Right lobe of liver (tissue), 6 donors: ENCODE measurements around the gene PP2D1. TPM values are rescaled to one million over a fixed set of nuclear protein-coding genes. Genes with fewer than 3 reads are reported as not detected.
A peak's percentile ranks its signal among the peaks of the same experiment; 100 is the strongest.

Experiments used
- ATAC-seq, 4 donors: fragments of 200-7000 bp; cut with Tn5 transposase; one replicate each; pipeline ENCODE4 v1.9.1; 2020; ENCODE audit warnings: mild to moderate bottlenecking in 4 of 4, moderate library complexity in 4 of 4
- DNase-seq, 3 donors: peaks; one replicate each; pipeline ENCODE4 v3.0.0-alpha.2; 2020
- H3K27ac ChIP-seq, 3 donors: fragments of 200-600 bp; one replicate each; pipeline ENCODE4 v1.8.0; 2022
- H3K27me3 ChIP-seq, 2 donors: fragments of 200-600 bp; one replicate each; pipeline ENCODE4 v1.8.0; 2022
- H3K36me3 ChIP-seq, 4 donors: fragments of 200-600 bp; sonication (generic) in 1 of 4; one replicate each; pipeline versions ENCODE4 v1.5.1 to v1.8.0; 2017 to 2022; ENCODE audit warnings: control low read depth in 1 of 4
- H3K4me1 ChIP-seq, 4 donors: fragments of 200-600 bp; sonication (generic) in 1 of 4; one replicate each; pipeline versions ENCODE4 v1.5.1 to v1.8.0; 2017 to 2022; ENCODE audit warnings: control low read depth in 1 of 4
- H3K4me3 ChIP-seq, 3 donors: fragments of 200-600 bp; one replicate each; pipeline ENCODE4 v1.8.0; 2022
- H3K9me3 ChIP-seq, 4 donors: fragments of 200-600 bp; sonication (generic) in 1 of 4; one replicate each; pipeline versions ENCODE4 v1.5.1 to v1.8.0; 2017 to 2022; ENCODE audit warnings: control low read depth in 1 of 4
- CTCF ChIP-seq, 4 donors: fragments of 200-600 bp in 3 of 4; fragments of 450-650 bp in 1 of 4; IDR thresholded peaks; one replicate each; pipeline versions ENCODE4 v1.5.1 to v1.8.0; 2016 to 2022; ENCODE audit warnings: antibody characterized with exemption in 4 of 4, mild to moderate bottlenecking in 2 of 4
- POLR2A ChIP-seq: fragments of 450-650 bp; IDR thresholded peaks from one replicate; pipeline ENCODE4 v1.6.1; 2017; ENCODE audit warnings: antibody characterized with exemption, mild to moderate bottlenecking
- WGBS: methylation state at CpG from one replicate; pipeline ENCODE4 v1.1.6; 2018; ENCODE audit warnings: low coverage, low lambda C conversion rate; ENCODE audit not compliant: insufficient coverage; ENCODE audit errors: missing lambda C conversion rate; 5-methylcytosine and 5-hydroxymethylcytosine counted together
- intact Hi-C, 2 donors: fragments of 100-400 bp; cut with DNase I; formaldehyde crosslinking; loops; one replicate each; pipeline versions ENCODE4 v1.11.2 to v1.14.1; 2022
- total RNA-seq, 6 experiments: library from RNA; depleted of rRNA in 2 of 6; stranded (reverse); fragments of >200 nt in 2 of 6; fragmentation: NEBNext Ultra II Directional in 3 of 6; extraction: Animal tissue kit (Norgen Biotek cat#: 25700) in 3 of 6; gene quantifications; one replicate each; pipeline versions ENCODE4 v1.1.0 to v1.2.4, GENCODE V29; 2016 to 2023
- donor health status: DM: no; HTN: yes; CAD: no.
- donor health status: DM: no; HTN: no; CAD: no.
- donor health status: DM: no; HTN: no; CAD: no.
- donor health status: DM: no; HTN: yes; CAD: no.
- donor health status: DM: no; HTN: yes; CAD: no.

PP2D1 gene
- total RNA-seq, 6 experiments from 2014 or later: not detected

GRCh38 chr3:19954676-19955075 is 57.4 kb downstream of the PP2D1 start:
- Histone ChIP-seq H3K9me3 (no peaks in the 10 kb centered on the region), H3K4me3 (no peak overlapping the region), H3K36me3 (peaks cover 0 to 34% (median 0%) of the 10 kb centered on the region in 4 donors), H3K27ac (no peak overlapping the region), H3K27me3 (no peaks in the 10 kb centered on the region), H3K4me1 (peaks cover 0 to 7% (median 1%) of the 10 kb centered on the region in 4 donors)
- intact Hi-C loops: no loop called here
- TF ChIP-seq POLR2A: no peak
- no peak for TF ChIP-seq CTCF (IDR thresholded peaks at IDR 0.05)
- WGBS: 92% methylated on average over 4 of the region's 4 CpGs
- no peak for ATAC-seq
- DNase-seq: no peak

- H3K27me3 ChIP-seq: no peaks in the 10 kb centered on the region
- TF ChIP-seq POLR2A: no peak
- intact Hi-C loops: no loop called here
- H3K4me3 ChIP-seq: no peak overlapping the region
- H3K36me3 ChIP-seq: peaks cover 0 to 28% (median 0%) of the 10 kb centered on the region in 4 donors
- ATAC-seq (no peak), DNase-seq (no peak)
- H3K4me1 ChIP-seq: peaks cover 0 to 23% (median 8%) of the 10 kb centered on the region in 4 donors
- no peak overlapping the region for H3K27ac ChIP-seq
- 82% methylated on average over 2 of the region's 2 CpGs for WGBS
- no peaks in the 10 kb centered on the region for H3K9me3 ChIP-seq
Measured at GRCh38 chr3:19950316-19950715, 61.7 kb downstream of the PP2D1 start.

- Histone ChIP-seq H3K27me3 (no peaks in the 10 kb centered on the region), H3K36me3 (peaks cover 0 to 14% (median 0%) of the 10 kb centered on the region in 4 donors), H3K27ac (peak overlapping the region; percentile 91 to 99 (median 96)), H3K4me3 (peak overlapping the region; percentile 94 to 97 (median 94)), H3K9me3 (no peaks in the 10 kb centered on the region), H3K4me1 (peaks cover 0 to 23% (median 8%) of the 10 kb centered on the region in 4 donors)
- intact Hi-C loops: no loop called here
- no peak for DNase-seq
- TF ChIP-seq CTCF (IDR thresholded peaks at IDR 0.05): no peak
- no peak for TF ChIP-seq POLR2A
- 2% methylated on average over 2 of the region's 2 CpGs for WGBS
- ATAC-seq: no peak
Measured at GRCh38 chr3:19948226-19948591, 63.9 kb downstream of the PP2D1 start.

- peaks cover 0 to 14% (median 0%) of the 10 kb centered on the region in 4 donors for H3K36me3 ChIP-seq
- intact Hi-C loops: no loop called here
- H3K27ac ChIP-seq: peak overlapping the region; percentile 91 to 99 (median 96)
- DNase-seq: peak; percentile 55 to 69 (median 62)
- H3K9me3 ChIP-seq: no peaks in the 10 kb centered on the region
- peak; percentile 34 to 46 (median 40) for ATAC-seq
- peak overlapping the region; percentile 94 to 97 (median 94) for H3K4me3 ChIP-seq
- no peaks in the 10 kb centered on the region for H3K27me3 ChIP-seq
- peaks cover 0 to 23% (median 8%) of the 10 kb centered on the region in 4 donors for H3K4me1 ChIP-seq
- under 1% methylated on average over 14 of the region's 30 CpGs for WGBS
- no peak for TF ChIP-seq CTCF (IDR thresholded peaks at IDR 0.05)
- TF ChIP-seq POLR2A: no peak
Measured at GRCh38 chr3:19947549-19948225, 64.4 kb downstream of the PP2D1 start.

GRCh38 chr3:19946832-19947548 is 65.1 kb downstream of the PP2D1 start, which contains the start of gene RAB5A:
TSS of gene RAB5A (plus strand) at chr3:19947097. CDS start at chr3:19950899, 3,802 bp downstream.
- intact Hi-C loops: no loop called here
- DNase-seq (peak; percentile 98 to 99 (median 98)), ATAC-seq (peak; percentile 90 to 96 (median 95))
- no peaks in the 10 kb centered on the region for H3K9me3 ChIP-seq
- WGBS: 0% methylated on average over 44 of the region's 73 CpGs
- H3K27me3 ChIP-seq: no peaks in the 10 kb centered on the region
- H3K4me3 ChIP-seq: peak within 1 kb of the TSS; percentile 94 to 97 (median 94)
- peak within 1 kb of the TSS; percentile 91 to 99 (median 96) for H3K27ac ChIP-seq
- TF ChIP-seq POLR2A: peak; percentile 91
- TF ChIP-seq CTCF (IDR thresholded peaks at IDR 0.05): peak in 1 of 4 donors; percentile 10
- H3K4me1 ChIP-seq: peaks cover 0 to 23% (median 8%) of the 10 kb centered on the region in 4 donors
- peaks cover 0 to 11% (median 0%) of the 10 kb centered on the region in 4 donors for H3K36me3 ChIP-seq
